ENCODE measurements around the gene C17orf75.
"Not testable (repeated sequence)": the region's sequence is repeated elsewhere in the genome, so short reads cannot be mapped to it uniquely, and the experiment has no call there.

C17orf75 gene

DNA sequence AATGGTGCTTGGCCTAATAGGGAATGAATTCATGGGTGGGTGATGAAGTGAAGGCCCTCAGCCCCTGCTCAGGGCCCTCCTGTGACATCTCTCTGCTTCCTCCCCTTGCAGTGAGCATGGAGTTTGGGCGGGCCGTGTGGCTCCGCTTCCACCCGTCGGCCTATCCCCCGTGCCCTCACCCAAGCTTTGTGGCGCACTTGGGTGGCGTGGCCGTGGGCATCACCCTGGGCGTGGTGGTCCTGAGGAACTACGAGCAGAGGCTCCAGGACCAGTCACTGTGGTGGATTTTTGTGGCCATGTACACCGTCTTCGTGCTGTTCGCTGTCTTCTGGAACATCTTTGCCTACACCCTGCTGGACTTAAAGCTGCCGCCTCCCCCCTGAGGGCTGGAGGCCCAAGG is 21.1 kb downstream of the C17orf75 start:
- TF ChIP-seq, protein P1, sequence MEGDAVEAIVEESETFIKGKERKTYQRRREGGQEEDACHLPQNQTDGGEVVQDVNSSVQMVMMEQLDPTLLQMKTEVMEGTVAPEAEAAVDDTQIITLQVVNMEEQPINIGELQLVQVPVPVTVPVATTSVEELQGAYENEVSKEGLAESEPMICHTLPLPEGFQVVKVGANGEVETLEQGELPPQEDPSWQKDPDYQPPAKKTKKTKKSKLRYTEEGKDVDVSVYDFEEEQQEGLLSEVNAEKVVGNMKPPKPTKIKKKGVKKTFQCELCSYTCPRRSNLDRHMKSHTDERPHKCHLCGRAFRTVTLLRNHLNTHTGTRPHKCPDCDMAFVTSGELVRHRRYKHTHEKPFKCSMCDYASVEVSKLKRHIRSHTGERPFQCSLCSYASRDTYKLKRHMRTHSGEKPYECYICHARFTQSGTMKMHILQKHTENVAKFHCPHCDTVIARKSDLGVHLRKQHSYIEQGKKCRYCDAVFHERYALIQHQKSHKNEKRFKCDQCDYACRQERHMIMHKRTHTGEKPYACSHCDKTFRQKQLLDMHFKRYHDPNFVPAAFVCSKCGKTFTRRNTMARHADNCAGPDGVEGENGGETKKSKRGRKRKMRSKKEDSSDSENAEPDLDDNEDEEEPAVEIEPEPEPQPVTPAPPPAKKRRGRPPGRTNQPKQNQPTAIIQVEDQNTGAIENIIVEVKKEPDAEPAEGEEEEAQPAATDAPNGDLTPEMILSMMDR (conservative IDR thresholded peaks at IDR 0.05; ENCODE audit: low read depth), result no peak
- ChIA-PET POLR2A (ENCODE audit: low non-redundant PET) (no interaction called here), CTCF (interaction anchor here (0.6 to 0.7 kb wide), 2 partner anchors 10 to 14 kb away, joined by 3 to 6 read pairs; no protein-coding TSS in a partner anchor)
- no peak overlapping the region for H3K27ac ChIP-seq
- DNase-seq (ENCODE audit: low spot score), result no peak

DNA sequence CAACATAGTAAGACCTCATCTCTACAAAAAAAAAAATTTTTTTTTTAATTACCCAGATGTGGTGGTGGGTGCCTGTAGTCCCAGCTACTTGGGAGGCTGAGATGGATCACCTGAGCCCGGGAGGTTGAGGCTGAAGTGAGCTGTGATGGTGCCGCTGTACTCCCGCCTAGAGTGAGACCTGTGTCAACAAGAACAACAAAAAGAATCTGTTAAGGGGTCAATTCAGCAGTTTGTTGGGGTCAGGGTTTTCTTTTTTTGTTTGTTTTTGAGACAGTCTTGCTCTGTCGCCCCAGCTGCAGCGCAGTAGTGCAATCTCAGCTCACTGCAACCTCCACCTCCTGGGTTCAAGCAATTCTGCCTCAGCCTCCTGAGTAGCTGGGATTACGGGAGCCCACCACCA is 21.9 kb downstream of the C17orf75 start:
- H3K27ac ChIP-seq; DNase-seq (ENCODE audit: low spot score); POLR2A ChIA-PET (ENCODE audit: low non-redundant PET): not testable (repeated sequence)
- CTCF ChIA-PET, result interaction anchor here (0.6 to 0.9 kb wide), 5 partner anchors 9 to 74 kb away, joined by 3 to 6 read pairs (median 5); no protein-coding TSS in a partner anchor

DNA sequence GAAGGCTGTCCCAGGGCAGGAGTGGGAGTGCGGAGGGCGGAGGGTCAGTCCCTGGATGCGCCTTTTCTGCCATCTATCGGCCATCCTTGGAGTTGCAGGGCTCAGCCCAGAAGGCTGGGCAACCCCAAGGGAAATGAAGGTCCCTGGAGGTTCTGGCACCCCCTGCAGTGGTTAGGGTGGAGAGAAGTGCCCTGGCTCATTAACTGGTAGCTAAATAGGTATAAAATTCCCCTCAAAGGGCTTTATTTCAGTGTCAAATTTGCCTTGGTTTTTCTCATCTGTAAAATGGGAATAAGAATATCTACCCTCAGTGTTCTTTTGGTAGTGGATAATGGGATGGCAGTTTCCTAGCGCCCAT is 22.4 kb downstream of the C17orf75 start:
- TF ChIP-seq, protein P1 (conservative IDR thresholded peaks at IDR 0.05; ENCODE audit: low read depth), result peak; percentile 91
- ChIA-PET CTCF (interaction anchor here (0.6 to 0.9 kb wide), 4 partner anchors 32 to 74 kb away, joined by 4 to 6 read pairs (median 6); no protein-coding TSS in a partner anchor), POLR2A (ENCODE audit: low non-redundant PET) (no interaction called here)
- no peak overlapping the region for H3K27ac ChIP-seq
- DNase-seq (ENCODE audit: low spot score), result peak; percentile 76

DNA sequence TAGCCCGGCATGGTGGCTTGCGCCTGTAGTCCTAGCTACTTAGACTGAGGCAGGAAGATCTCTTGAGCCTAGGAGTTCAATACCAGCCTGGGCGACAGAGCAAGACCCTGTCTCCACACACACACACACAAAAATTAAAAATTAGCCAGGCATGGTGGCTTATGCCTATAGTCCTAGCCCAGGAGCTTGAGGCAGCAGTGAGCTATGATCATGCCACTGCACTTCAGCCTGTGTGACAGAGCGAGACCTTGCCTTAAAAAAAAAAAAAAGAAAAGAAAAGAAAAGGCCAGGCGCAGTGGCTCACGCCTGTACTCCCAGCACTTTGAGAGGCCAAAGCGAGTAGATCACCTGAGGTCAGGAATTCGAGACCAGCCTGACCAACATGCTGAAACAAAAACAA is 23.9 kb downstream of the C17orf75 start:
- CTCF ChIA-PET, result interaction anchor here (0.6 to 1.2 kb wide), 4 partner anchors 13 to 311 kb away, joined by 3 to 9 read pairs (median 6); partner anchors contain the start of gene LRRC37B
- TF ChIP-seq, protein P1 (conservative IDR thresholded peaks at IDR 0.05; ENCODE audit: low read depth), result no peak
- H3K27ac ChIP-seq, result no peak overlapping the region
- no peak for DNase-seq (ENCODE audit: low spot score)
- POLR2A ChIA-PET (ENCODE audit: low non-redundant PET), result no interaction called here

DNA sequence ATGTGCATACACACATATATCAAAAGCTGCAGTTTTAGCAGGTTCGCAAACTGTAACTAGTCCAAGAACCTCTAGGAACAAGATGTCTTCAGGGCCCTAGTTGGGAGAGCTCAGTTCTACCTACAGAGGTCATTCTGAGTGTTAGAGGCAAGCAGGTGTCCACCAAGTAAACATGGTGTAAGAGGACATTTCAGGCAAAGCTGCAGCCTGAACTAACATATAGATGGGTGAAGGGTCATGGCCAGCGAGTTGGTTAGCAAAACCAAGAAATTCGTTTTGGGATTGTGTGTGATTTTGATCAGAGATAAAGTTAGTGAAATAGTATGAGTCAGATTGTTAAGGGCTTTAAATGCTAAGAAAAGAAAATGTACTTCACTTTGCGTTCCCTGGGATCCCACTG is 24.6 kb downstream of the C17orf75 start:
- TF ChIP-seq, protein P1 (conservative IDR thresholded peaks at IDR 0.05; ENCODE audit: low read depth), result no peak
- POLR2A ChIA-PET (ENCODE audit: low non-redundant PET), result no interaction called here
- H3K27ac ChIP-seq, result no peak overlapping the region
- CTCF ChIA-PET, result no interaction called here
- DNase-seq (ENCODE audit: low spot score), result no peak

DNA sequence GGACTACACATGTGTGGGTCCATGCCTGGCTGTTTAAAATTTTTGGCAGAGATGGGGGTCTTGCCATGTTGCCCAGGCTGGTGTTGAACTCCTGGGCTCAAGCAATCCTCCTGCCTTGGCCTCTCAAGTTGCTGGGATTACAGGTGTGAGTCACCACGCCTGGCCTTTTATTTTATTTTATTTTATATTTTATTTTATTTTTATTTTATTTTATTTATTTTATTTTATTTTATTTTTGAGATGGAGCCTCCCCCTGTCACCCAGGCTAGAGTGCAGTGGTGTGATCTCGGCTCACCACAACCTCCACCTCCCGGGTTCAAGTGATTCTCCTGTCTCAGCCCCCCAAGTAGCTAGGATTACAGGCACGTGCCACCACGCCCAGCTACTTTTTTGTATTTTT is 25.3 kb downstream of the C17orf75 start:
- CTCF ChIA-PET, result interaction anchor here (1.3 kb wide), 1 partner anchor 64 kb away, joined by 9 read pairs; no protein-coding TSS in a partner anchor
- POLR2A ChIA-PET (ENCODE audit: low non-redundant PET); H3K27ac ChIP-seq; DNase-seq (ENCODE audit: low spot score): not testable (repeated sequence)

DNA sequence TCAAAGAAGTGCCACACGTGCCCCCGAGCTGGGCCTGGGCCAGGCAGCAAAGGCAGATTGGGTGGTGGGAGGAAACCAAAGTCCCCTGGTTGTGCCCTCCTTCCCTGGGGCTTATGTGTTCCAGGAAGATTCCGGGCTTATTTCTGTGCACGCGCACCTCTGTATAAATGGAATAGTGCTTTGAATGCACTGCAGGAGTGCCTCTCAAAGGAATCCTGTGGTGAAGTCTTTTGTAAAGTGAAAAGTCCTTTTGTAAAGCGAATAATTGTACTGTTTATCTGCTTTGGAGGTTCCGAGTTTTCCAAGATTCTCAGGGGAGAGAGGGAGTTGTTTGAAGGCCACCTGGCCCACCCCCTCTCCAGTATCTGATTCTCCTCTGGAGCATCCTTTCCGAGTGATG is 26.8 kb downstream of the C17orf75 start:
- POLR2A ChIA-PET (ENCODE audit: low non-redundant PET), result no interaction called here
- CTCF ChIA-PET, result no interaction called here
- H3K27ac ChIP-seq, result no peak overlapping the region
- TF ChIP-seq, protein P1 (conservative IDR thresholded peaks at IDR 0.05; ENCODE audit: low read depth), result no peak
- DNase-seq (ENCODE audit: low spot score), result no peak

DNA sequence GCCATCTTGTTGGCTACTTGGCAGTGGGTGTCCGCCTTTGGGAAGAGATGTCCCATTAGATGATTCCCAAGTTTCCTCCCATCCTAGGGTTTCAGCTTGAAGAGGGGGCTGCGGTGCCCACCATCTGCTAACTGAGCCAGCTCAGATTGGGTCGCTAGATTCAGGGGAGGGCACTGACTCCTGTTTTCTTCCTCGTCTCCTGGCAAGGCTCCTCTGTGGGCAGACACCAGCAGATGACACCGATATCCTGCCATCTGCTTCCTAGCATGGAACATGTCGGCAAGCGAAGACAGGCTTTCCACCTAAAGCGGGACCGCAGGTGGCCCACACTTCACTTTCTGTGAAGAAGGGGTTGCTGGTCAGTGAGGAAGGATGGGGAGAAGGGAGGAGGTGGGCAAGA is 27.3 kb downstream of the C17orf75 start:
- DNase-seq (ENCODE audit: low spot score), result no peak
- CTCF ChIA-PET, result no interaction called here
- POLR2A ChIA-PET (ENCODE audit: low non-redundant PET), result no interaction called here
- TF ChIP-seq, protein P1 (conservative IDR thresholded peaks at IDR 0.05; ENCODE audit: low read depth), result no peak
- no peak overlapping the region for H3K27ac ChIP-seq

Data from RWPE1 (cell line).